Smooth muscle cell (in vitro differentiated cells): Measurements from ENCODE around the gene NSG1. TPM values are rescaled to one million over a fixed set of nuclear protein-coding genes. Genes with fewer than 3 reads are reported as not detected.

Experiments
- DNase-seq: peaks from one replicate; lab custom pipeline; 2025; ENCODE audit not compliant: unreplicated experiment; lab: John Stamatoyannopoulos, UW
- H2AFZ ChIP-seq: fragments of 200-600 bp; sonication (generic); 2 replicates; pipeline ENCODE4 v1.6.0; 2016; ENCODE audit warnings: antibody characterized with exemption, low read depth, mild to moderate bottlenecking
- H3F3A ChIP-seq: fragments of 200-600 bp; sonication (generic); 2 replicates; pipeline ENCODE4 v1.6.0; 2017; ENCODE audit warnings: antibody characterized with exemption, low read depth
- H3K27ac ChIP-seq: fragments of 200-600 bp; sonication (generic); 2 replicates; pipeline ENCODE4 v1.5.1; 2016; ENCODE audit warnings: low read depth, mild to moderate bottlenecking
- H3K27me3 ChIP-seq: fragments of 200-600 bp; sonication (generic); 2 replicates; pipeline ENCODE4 v1.6.1; 2016; ENCODE audit warnings: low read depth, mild to moderate bottlenecking
- H3K36me3 ChIP-seq: fragments of 200-600 bp; sonication (generic); 2 replicates; pipeline ENCODE4 v1.5.1; 2016; ENCODE audit warnings: low read depth
- H3K4me1 ChIP-seq: fragments of 200-600 bp; sonication (generic); 2 replicates; pipeline ENCODE4 v1.5.1; 2016; ENCODE audit warnings: low read depth
- H3K4me2 ChIP-seq: fragments of 200-600 bp; sonication (generic); 2 replicates; pipeline ENCODE4 v1.6.0; 2016; ENCODE audit warnings: mild to moderate bottlenecking
- H3K4me3 ChIP-seq: fragments of 200-600 bp; sonication (generic); 2 replicates; pipeline ENCODE4 v1.5.1; 2016; ENCODE audit warnings: mild to moderate bottlenecking
- H3K79me2 ChIP-seq: fragments of 200-600 bp; sonication (generic); 2 replicates; pipeline ENCODE4 v1.6.0; 2016; ENCODE audit warnings: low read depth, mild to moderate bottlenecking
- H3K9ac ChIP-seq: fragments of 200-600 bp; sonication (generic); 2 replicates; pipeline ENCODE4 v1.6.0; 2016; ENCODE audit warnings: low read depth
- H3K9me3 ChIP-seq: fragments of 200-600 bp; sonication (generic); replicated peaks from 2 replicates; pipeline ENCODE4 v1.5.1; 2016; ENCODE audit warnings: low read depth
- H4K20me1 ChIP-seq: fragments of 200-600 bp; sonication (generic); 2 replicates; pipeline ENCODE4 v1.6.0; 2016; ENCODE audit warnings: low read depth
- WGBS: methylation state at CpG from one replicate; pipeline ENCODE4 v1.1.7; 2016; ENCODE audit warnings: low lambda C conversion rate; 5-methylcytosine and 5-hydroxymethylcytosine counted together
- polyA plus RNA-seq: library from polyadenylated mRNA; unstranded; fragments of >200 nt; fragmentation: Nextera tagmentation; extraction: Ambion mirVana; gene quantifications from 2 replicates; pipeline ENCODE4 v1.2.1, GENCODE V29; 2016
- total RNA-seq: library from RNA; depleted of rRNA; stranded (reverse); fragments of >200 nt; gene quantifications from 2 replicates; pipeline ENCODE4 v1.2.3, GENCODE V29; 2014
- TF ChIP-seq, protein P1 (sequence below): fragments of 200-600 bp; sonication (generic); IDR thresholded peaks from 2 replicates; pipeline ENCODE4 v1.5.1; 2017; ENCODE audit warnings: borderline replicate concordance, mild to moderate bottlenecking, antibody characterized with exemption; ENCODE audit not compliant: insufficient read depth, poor library complexity, severe bottlenecking

Gene NSG1
- total and polyA plus RNA-seq, 2 experiments from 2014 or later, result 8.4 to 11.4 TPM

- no peak for DNase-seq
- 77% methylated on average over 6 of the region's 6 CpGs for WGBS
Measured at GRCh38 chr4:4379540-4380087, 7.3 kb upstream of the NSG1 start.

DNA sequence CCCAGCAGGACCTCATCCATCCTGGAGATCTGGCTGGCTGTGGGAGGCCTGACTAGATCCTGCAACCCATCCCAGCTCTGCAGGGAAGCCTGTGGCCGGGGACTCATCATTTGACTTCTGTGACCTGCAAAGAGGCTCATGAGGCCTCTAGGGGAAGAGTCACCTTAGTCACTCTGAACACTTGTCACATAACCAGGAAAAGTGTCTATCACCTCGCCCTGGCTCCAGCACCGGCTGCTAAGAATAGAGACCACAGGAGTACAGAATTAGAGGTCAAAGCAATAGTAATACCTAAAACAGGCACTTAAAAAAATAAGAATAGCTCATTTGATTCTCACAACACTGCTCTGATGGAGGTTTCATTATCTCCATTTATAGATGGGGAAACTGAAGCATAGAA is 3.8 kb upstream of the NSG1 start:
- H3K27me3 ChIP-seq, result peaks cover 65% of the 10 kb centered on the region
- no peaks in the 10 kb centered on the region for H4K20me1 ChIP-seq
- 91% methylated on average over 3 of the region's 3 CpGs for WGBS
- H3K4me2 ChIP-seq, result no peak overlapping the region
- H3K9me3 ChIP-seq, result no peaks in the 10 kb centered on the region
- DNase-seq, result no peak
- no peaks in the 10 kb centered on the region for H3K36me3 ChIP-seq
- no peaks in the 10 kb centered on the region for H3F3A ChIP-seq
- no peaks in the 10 kb centered on the region for H3K79me2 ChIP-seq
- peaks cover 7% of the 10 kb centered on the region for H3K4me1 ChIP-seq
- H2AFZ ChIP-seq, result no peak overlapping the region
- no peak overlapping the region for H3K4me3 ChIP-seq
- TF ChIP-seq, protein P1, sequence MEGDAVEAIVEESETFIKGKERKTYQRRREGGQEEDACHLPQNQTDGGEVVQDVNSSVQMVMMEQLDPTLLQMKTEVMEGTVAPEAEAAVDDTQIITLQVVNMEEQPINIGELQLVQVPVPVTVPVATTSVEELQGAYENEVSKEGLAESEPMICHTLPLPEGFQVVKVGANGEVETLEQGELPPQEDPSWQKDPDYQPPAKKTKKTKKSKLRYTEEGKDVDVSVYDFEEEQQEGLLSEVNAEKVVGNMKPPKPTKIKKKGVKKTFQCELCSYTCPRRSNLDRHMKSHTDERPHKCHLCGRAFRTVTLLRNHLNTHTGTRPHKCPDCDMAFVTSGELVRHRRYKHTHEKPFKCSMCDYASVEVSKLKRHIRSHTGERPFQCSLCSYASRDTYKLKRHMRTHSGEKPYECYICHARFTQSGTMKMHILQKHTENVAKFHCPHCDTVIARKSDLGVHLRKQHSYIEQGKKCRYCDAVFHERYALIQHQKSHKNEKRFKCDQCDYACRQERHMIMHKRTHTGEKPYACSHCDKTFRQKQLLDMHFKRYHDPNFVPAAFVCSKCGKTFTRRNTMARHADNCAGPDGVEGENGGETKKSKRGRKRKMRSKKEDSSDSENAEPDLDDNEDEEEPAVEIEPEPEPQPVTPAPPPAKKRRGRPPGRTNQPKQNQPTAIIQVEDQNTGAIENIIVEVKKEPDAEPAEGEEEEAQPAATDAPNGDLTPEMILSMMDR, result no peak
- no peak overlapping the region for H3K27ac ChIP-seq
- no peak overlapping the region for H3K9ac ChIP-seq

More at GRCh38 chr4:4379540-4380087, 7.3 kb upstream of the NSG1 start:
- Histone ChIP-seq H3K4me1 (no peaks in the 10 kb centered on the region), H3K27ac (no peak overlapping the region), H3F3A (no peaks in the 10 kb centered on the region), H3K4me2 (no peak overlapping the region), H3K4me3 (no peak overlapping the region), H3K27me3 (peaks cover 32% of the 10 kb centered on the region), H3K36me3 (no peaks in the 10 kb centered on the region), H3K9ac (no peak overlapping the region), H4K20me1 (no peaks in the 10 kb centered on the region), H3K9me3 (no peaks in the 10 kb centered on the region), H3K79me2 (no peaks in the 10 kb centered on the region), H2AFZ (no peak overlapping the region)
- TF ChIP-seq, protein P1, result no peak

GRCh38 chr4:4384837-4385236 is 2.1 kb upstream of the NSG1 start:
- Histone ChIP-seq H3K27me3 (peaks cover 83% of the 10 kb centered on the region), H2AFZ (no peak overlapping the region)
- DNase-seq, result no peak

More at GRCh38 chr4:4384837-4385236, 2.1 kb upstream of the NSG1 start:
- Histone ChIP-seq H3K4me3 (no peak overlapping the region), H4K20me1 (no peaks in the 10 kb centered on the region), H3K9ac (no peak overlapping the region), H3K4me2 (no peak overlapping the region), H3K36me3 (no peaks in the 10 kb centered on the region), H3K27ac (no peak overlapping the region), H3K79me2 (no peaks in the 10 kb centered on the region), H3K9me3 (no peaks in the 10 kb centered on the region), H3K4me1 (peaks cover 7% of the 10 kb centered on the region), H3F3A (no peaks in the 10 kb centered on the region)
- WGBS, result 40% methylated on average over 5 of the region's 5 CpGs
- TF ChIP-seq, protein P1, result peak; percentile 31
